GM21825 (cell line): ENCODE measurements around the gene WDFY4.

Source experiments
- ATAC-seq: cut with Tn5 transposase; IDR thresholded peaks from one replicate; pipeline ENCODE4 v1.9.1; 2021; ENCODE audit warnings: mild to moderate bottlenecking, moderate library complexity; ENCODE audit not compliant: unreplicated experiment

Gene WDFY4

GRCh38 chr10:48935577-48935976 is 250.9 kb downstream of the WDFY4 start:
- ATAC-seq = no peak

- ATAC-seq = no peak
Measured at GRCh38 chr10:48937796-48938195, 253.1 kb downstream of the WDFY4 start.

GRCh38 chr10:48938281-48938680 is 253.6 kb downstream of the WDFY4 start:
- no peak for ATAC-seq

- ATAC-seq = no peak
Measured at GRCh38 chr10:48938990-48939536, 254.4 kb downstream of the WDFY4 start.

- ATAC-seq = no peak
Measured at GRCh38 chr10:48939790-48940325, 255.2 kb downstream of the WDFY4 start, which contains the start of gene LRRC18. Gene LRRC18 (minus strand): TSS chr10:48939840. CDS start chr10:48914155, 25,685 bp downstream.

GRCh38 chr10:48940372-48940771 is 255.7 kb downstream of the WDFY4 start:
- no peak for ATAC-seq

GRCh38 chr10:48940958-48941357 is 256.3 kb downstream of the WDFY4 start:
- ATAC-seq = no peak

- ATAC-seq = no peak
Measured at GRCh38 chr10:48941427-48942075, 256.9 kb downstream of the WDFY4 start.

GRCh38 chr10:48943096-48943495 is 258.4 kb downstream of the WDFY4 start:
- ATAC-seq = no peak

- no peak for ATAC-seq
Measured at GRCh38 chr10:48944171-48944570, 259.5 kb downstream of the WDFY4 start.

GRCh38 chr10:48945441-48946130 is 260.9 kb downstream of the WDFY4 start:
- no peak for ATAC-seq

GRCh38 chr10:48946332-48946731 is 261.7 kb downstream of the WDFY4 start:
- ATAC-seq = no peak

GRCh38 chr10:48946891-48947500 is 262.3 kb downstream of the WDFY4 start:
- ATAC-seq = no peak

- no peak for ATAC-seq
Measured at GRCh38 chr10:48947690-48948469, 263.2 kb downstream of the WDFY4 start.

GRCh38 chr10:48948470-48949037 is 263.9 kb downstream of the WDFY4 start:
- no peak for ATAC-seq

- no peak for ATAC-seq
Measured at GRCh38 chr10:48951707-48952106, 267.0 kb downstream of the WDFY4 start.

GRCh38 chr10:48957361-48958151 is 272.9 kb downstream of the WDFY4 start:
- no peak for ATAC-seq

- no peak for ATAC-seq
Measured at GRCh38 chr10:48958598-48959190, 274.0 kb downstream of the WDFY4 start.

- no peak for ATAC-seq
Measured at GRCh38 chr10:48964038-48964437, 279.4 kb downstream of the WDFY4 start.
